Measurements from ENCODE around the gene MAX. TPM values are rescaled to one million over a fixed set of nuclear protein-coding genes. Genes with fewer than 3 reads are reported as not detected.

The MAX gene
- total RNA-seq, 3 donors from 2014 or later, result 129 to 153 (median 147) TPM

DNA sequence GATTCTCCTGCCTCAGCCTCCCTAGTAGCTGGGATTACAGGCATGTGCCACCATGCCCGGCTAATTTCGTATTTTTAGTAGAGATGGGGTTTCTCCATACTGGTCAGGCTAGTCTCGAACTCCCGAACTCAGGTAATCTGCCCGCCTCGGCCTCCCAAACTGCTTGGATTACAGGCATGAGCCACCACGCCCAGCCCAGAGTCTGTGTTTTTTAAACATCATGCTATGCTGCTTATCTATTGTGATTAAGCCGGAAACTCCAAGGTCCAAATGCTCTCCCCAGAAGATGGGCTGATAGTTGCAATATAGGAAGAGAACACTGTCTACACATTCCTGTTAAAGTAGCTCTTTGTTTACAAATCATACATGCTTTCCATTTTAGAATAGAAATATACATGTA, 30.5 kb upstream of the MAX start:
- no peaks in the 10 kb centered on the region for H3K9me3 ChIP-seq
- DNase-seq (peak; percentile 59 to 73 (median 67)), ATAC-seq (peak; percentile 66)
- H3K36me3 ChIP-seq (ENCODE audit: low read depth), result no peaks in the 10 kb centered on the region
- no peak overlapping the region for H3K4me3 ChIP-seq
- peaks cover 24% of the 10 kb centered on the region for H3K4me1 ChIP-seq (ENCODE audit: low read depth)
- TF ChIP-seq CTCF (IDR thresholded peaks at IDR 0.05), result no peak
- intact Hi-C loops (cut with DNase I, micrococcal nuclease), result no loop called here

- Histone ChIP-seq H3K4me3 (no peak overlapping the region), H3K9me3 (no peaks in the 10 kb centered on the region), H3K4me1 (ENCODE audit: low read depth) (peaks cover 20% of the 10 kb centered on the region), H3K36me3 (ENCODE audit: low read depth) (no peaks in the 10 kb centered on the region)
- DNase-seq, result peak in 2 of 3 donors; percentile 53 to 63
- ATAC-seq, result peak; percentile 94
- TF ChIP-seq CTCF (IDR thresholded peaks at IDR 0.05), result no peak
- intact Hi-C loops (cut with DNase I, micrococcal nuclease), result no loop called here
Measured at GRCh38 chr14:65131301-65131701, 29.0 kb upstream of the MAX start.

- Histone ChIP-seq H3K9me3 (no peaks in the 10 kb centered on the region), H3K36me3 (ENCODE audit: low read depth) (no peaks in the 10 kb centered on the region), H3K4me1 (ENCODE audit: low read depth) (peaks cover 10% of the 10 kb centered on the region), H3K4me3 (no peak overlapping the region)
- intact Hi-C loops (cut with DNase I, micrococcal nuclease), result no loop called here
- ATAC-seq (no peak), DNase-seq (no peak)
- no peak for TF ChIP-seq CTCF (IDR thresholded peaks at IDR 0.05)
Measured at GRCh38 chr14:65128096-65128495, 25.8 kb upstream of the MAX start.

DNA sequence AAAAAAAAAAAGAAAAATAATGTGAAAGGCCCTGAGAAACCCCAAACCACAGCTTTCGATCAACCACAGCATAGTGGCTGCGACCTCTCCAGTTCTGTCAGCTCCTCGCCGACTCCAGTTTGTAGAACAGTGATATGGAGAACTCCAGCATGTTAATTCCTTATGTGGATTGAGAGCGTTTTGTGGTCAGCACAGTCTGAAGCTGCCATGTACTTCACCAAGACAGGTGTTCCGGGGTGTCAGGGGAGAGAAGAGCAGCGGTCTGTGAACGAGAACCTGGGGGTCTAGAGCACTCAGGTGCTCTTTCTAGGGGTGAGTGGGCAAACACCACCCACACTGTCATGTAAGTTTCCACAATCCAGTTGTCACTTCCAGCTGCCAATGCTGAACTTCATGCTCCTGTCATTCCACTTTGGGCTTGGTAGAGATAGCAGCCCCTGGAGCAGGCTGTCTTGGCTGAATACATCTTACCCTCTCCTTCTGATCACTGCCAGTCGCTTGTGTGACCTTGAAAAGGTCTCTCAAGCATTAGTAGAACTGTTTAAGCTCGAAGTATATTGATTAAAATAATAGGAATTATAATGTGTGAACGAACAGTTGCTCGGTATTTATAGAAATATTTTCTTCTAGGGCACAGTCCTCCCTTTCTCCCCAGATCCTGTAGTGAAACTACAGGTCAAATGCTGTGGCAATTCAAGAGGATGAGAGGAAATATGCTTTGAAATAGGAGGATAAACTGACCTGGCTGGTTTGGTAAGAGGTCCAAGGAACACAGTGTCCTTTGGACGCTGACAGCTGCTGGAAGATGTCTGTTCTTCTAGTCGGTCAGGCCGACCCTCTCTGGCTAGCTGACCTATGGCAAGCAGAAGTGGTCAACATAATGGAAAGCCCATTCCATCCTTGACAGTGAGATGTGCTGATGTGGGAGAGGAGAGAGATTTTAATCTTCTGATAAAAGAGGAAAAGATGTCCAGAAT, 15.7 kb upstream of the MAX start:
- Histone ChIP-seq H3K4me1 (ENCODE audit: low read depth) (no peaks in the 10 kb centered on the region), H3K9me3 (no peaks in the 10 kb centered on the region), H3K36me3 (ENCODE audit: low read depth) (no peaks in the 10 kb centered on the region), H3K4me3 (no peak overlapping the region)
- DNase-seq (no peak), ATAC-seq (no peak)
- intact Hi-C loops (cut with DNase I, micrococcal nuclease), result no loop called here
- no peak for TF ChIP-seq CTCF (IDR thresholded peaks at IDR 0.05)

- H3K9me3 ChIP-seq, result no peaks in the 10 kb centered on the region
- intact Hi-C loops (cut with DNase I, micrococcal nuclease), result no loop called here
- no peak overlapping the region for H3K4me3 ChIP-seq
- no peaks in the 10 kb centered on the region for H3K4me1 ChIP-seq (ENCODE audit: low read depth)
- TF ChIP-seq CTCF (IDR thresholded peaks at IDR 0.05), result no peak
- DNase-seq, result no peak
- no peak for ATAC-seq
- no peaks in the 10 kb centered on the region for H3K36me3 ChIP-seq (ENCODE audit: low read depth)
Measured at GRCh38 chr14:65115615-65116014, 13.3 kb upstream of the MAX start.
